GM19099 (cell line): Measurements from ENCODE around the gene LTC4S.

ENCODE experiments used
- POLR2A ChIP-seq: IDR thresholded peaks from 3 replicates; pipeline ENCODE4 v1.6.1; 2011; ENCODE audit warnings: low read depth; ENCODE audit not compliant: insufficient read length; ENCODE audit errors: extremely low read depth

The LTC4S gene

DNA sequence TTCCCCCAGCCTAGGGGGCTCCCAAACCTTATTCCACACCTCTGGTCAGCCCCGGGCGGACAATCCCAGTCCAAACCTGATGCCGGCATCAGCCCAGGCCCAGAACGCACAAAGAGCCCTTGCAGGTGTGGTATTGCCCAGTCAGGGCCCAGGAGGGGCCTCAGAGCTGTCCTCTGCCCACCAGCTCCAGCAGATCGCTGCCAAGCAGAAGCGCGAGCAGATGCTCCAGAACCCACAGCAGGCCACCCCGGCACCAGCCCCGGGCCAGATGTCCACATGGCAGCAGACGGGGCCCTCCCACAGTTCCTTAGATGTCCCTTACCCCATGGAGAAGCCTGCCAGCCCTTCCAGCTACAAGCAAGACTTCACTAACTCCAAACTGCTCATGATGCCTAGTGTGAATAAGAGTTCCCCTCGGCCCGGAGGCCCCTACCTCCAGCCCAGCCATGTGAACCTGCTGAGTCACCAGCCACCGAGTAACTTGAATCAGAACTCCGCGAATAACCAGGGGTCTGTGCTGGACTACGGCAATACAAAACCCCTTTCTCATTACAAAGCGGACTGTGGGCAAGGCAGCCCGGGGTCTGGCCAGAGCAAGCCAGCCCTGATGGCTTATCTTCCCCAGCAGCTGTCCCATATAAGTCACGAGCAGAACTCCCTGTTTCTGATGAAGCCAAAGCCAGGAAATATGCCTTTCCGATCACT lies 27.6 kb upstream of the LTC4S start:
- no peak for TF ChIP-seq POLR2A

DNA sequence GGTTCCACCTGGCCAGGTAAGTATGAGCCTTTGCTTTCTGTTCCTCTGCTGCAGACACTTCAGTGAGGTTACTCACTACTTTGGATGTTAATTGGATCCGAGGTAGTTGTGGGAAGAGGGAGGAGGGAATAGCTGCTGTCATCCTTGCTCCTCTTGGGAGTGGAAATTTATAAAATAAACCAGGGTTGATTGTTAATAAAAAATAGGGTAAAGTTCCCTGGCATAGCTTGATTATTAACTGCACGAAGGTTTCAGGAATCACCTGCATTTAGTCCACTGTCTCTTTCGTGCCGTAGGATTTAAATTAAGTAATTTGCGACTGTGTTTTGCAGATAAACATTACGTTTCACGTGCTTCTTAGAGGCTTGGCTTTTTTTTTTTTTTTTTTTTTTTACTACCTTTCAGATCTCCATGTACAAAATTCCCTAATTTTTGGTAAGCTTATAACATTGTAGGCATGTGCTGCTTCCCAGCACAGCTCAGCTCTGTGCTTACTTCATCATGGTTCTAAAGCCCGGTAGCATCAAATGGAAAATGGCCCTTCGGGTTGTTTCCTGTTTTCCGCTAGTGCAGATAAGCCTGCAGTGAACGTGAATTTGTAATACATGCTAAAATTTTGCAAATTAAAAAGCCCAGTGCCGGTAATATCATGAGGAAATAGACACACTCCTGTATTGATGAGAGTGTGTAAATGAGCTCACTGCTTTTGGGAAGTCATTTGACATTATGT lies 26.9 kb upstream of the LTC4S start:
- no peak for TF ChIP-seq POLR2A

DNA sequence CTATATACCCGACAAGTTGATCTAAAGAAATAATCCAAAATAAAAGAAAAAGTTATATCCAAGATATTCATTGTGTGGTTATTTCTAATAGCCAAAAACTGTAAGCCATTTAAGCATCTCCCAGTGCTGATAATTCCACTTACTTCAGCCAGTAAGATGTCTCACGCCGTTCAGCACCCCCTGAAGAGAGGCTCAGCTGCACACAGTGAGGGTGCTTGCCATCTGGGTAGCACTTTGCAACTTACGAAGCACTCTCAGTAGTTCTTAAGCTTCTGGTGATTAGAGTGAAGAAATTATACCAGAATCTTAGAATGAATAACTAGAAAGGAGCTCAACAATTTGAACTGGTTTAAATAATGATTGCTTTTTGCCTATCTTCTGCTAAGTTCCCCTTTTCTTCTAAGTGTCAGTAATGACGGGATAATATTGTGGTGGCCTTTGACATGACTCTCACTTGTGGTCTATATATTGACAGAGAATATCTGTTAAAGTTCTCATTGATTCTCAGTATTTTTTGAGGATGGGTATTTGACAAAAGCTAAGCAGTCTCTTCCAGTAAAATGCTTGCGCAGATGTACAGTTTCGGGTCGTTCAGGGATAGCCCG lies 26.2 kb upstream of the LTC4S start:
- no peak for TF ChIP-seq POLR2A

DNA sequence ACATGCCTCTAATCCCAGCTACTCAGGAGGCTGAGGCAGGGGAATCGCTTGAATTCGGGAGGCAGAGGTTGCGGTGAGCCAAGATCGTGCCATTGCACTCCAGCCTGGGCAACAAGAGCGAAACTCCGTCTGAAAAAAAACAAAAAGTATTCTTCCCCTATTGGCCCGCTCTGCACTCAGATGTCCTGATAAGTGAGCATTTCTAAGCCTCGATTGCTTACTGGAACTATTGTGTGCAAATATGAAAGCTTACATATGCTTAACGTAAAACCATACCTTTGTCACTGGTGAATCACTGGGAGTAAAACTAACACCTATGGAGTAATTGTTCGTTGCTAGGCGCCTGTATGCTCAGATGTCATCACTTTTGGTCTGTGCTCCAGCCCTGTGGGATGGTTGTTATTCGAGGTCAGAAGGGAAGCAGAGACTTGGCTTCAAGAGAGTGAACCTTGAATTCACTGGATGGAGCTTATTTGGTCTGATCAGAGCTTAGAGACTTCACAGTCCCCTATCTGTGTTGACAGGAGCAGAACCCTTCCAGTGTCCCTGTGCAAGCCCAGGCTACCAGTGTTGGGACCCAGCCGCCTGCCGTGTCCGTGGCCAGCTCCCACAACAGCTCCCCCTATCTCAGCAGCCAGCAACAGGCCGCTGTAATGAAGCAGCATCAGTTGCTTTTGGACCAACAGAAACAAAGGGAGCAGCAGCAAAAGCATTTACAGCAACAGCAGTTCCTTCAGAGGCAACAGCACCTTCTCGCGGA lies 25.3 kb upstream of the LTC4S start:
- TF ChIP-seq POLR2A = no peak

DNA sequence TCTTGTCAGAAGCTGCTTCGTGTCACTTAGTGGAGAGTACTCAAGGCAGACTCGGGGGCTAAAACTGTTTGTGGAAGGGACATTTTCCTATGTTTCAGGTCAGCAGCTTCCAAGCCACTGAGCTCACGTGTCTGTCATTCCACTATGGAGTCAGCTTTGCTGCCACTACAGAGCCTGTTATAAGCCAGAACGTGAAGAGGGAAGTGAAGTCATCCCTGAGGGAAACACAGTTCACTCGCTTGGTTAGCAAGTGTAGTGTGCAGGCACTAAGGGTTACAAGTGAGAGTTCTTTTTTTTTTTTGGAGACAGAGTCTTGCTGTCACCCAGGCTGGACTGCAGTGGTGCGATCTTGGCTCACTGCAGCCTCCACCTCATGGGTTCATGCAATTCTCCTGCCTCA lies 24.5 kb upstream of the LTC4S start:
- TF ChIP-seq POLR2A = no peak

DNA sequence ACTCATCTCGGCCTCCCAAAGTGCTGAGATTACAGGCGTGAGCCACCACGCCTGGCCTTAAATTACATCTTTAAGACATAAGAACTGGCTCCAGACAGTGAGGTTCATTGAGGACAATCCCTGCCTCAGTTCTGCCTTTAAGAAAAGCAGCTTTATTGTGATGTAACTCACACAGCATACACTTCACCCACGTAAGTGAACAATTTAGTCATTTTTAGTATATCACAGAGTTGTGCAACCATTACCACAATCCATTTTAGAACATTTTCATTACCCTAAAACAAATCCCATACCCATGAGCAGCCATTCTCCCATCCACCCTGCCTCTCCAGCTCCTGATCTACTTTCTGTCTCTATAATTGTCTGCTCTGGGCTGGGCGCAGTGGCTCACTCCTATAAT lies 24.0 kb upstream of the LTC4S start:
- TF ChIP-seq POLR2A = no peak

DNA sequence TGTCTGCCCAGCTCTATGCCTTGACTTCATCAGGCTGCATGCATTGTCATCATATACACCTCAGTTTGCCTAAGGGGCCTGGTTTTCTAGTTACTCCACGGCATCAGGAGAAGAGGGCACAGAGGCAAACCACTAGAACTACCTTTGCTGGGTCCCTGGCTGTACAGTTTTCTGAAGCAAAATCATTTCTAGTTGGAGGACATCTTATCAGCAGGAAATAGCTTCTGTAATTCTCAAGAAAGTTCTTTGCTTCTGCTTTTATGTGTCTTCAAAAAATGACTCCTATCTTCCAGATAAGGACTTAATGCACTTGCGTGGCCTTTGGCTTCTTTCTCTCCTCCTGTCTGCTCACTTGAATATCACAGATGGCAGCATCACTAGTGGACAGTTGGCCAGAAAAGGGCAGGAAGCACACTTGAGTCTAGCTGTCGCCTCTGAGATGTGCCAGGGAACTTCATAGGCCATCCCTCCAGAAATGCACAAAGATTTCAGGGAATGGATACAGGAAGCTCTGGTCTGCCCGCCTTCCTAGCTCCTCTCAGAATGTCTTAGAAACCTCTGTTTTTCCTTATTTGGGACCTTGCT lies 22.4 kb upstream of the LTC4S start:
- TF ChIP-seq POLR2A = no peak

DNA sequence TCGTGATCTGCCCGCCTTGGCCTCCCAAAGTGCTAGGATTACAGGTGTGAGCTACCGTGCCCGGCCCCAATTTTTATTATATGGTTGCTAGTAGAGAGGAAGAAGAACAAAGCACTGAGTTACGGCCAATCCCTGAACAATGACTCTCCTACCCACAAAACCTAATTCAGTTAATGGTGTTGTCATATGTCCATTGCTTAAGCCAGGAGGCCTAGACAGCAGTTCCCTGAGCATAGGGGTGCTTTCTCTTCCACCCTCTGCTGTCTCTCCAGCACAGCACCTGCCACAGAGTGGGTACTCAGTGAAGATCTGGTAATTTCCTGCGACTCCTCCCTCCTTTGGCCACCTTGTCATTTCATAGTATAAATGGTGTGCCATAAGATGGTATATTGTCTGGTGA lies 21.4 kb upstream of the LTC4S start:
- no peak for TF ChIP-seq POLR2A

DNA sequence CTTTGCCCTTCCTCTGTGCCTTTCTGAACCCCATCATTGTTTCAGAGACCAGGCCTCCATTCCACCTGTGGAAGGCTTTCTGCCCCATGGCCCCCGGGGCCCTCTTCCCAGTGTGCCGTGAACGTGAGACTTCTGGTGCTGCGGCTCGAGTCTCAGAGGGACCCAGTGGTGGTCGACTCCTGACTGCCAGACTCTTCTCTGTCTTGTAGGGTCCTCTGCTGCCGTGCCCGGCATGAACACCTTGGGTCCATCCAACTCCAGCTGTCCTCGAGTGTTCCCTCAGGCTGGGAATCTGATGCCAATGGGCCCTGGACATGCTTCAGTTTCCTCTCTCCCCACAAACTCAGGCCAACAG lies 20.1 kb upstream of the LTC4S start:
- TF ChIP-seq POLR2A = no peak

DNA sequence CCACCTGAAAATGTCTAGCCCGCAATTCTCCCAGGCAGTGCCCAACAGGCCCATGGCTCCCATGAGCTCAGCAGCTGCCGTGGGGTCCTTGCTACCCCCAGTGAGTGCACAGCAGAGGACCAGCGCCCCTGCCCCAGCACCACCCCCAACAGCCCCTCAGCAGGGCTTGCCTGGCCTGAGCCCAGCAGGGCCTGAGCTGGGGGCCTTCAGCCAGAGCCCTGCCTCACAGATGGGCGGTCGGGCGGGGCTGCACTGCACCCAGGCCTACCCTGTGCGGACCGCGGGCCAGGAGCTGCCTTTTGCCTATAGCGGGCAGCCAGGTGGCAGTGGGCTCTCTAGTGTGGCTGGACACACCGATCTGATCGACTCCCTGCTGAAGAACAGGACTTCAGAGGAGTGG lies 19.3 kb upstream of the LTC4S start:
- no peak for TF ChIP-seq POLR2A

DNA sequence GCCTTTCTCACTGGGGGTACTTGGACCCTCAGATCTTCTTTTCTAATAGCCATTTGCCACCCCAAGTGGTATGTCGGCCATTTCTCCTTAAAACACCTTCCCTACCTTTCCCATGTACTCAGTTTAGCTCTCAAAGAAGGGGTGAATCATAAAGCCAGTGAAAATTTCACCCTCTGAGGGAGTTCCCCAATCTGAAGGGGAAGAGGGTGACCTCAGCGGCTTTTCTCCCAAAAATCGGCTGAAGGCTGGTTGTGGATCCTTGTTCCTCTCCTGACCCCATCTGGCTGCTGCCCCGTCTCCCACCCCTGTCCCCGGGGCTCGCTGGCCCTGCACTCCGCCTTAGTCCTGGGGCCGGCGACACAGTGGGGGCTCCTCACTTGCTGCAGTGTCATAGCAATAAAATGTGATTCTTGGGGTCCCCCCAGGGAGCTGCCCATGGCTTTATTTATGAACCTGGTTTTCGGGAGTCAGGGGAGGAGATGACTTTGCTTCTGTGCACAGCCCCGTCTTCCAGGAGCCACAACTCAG lies 17.3 kb upstream of the LTC4S start:
- TF ChIP-seq POLR2A = no peak

DNA sequence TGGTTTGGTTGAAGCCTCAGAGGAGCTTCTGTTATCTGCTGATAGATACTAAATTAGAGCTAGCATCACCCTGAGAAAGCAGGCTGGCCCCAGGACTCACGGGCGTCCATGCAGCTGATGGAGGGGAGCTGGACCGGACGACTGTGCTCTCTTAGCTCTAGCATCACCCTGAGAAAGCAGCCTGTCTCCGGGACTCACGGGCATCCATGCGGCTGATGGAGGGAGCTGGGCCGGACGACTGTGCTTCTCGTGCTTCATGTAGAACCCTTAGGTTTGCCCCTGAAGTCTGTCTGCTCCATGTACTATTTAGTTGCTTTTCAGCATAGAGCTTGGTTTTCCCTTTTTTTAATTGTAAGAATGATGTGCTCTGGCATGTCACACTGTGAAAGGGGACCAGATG lies 16.3 kb upstream of the LTC4S start:
- no peak for TF ChIP-seq POLR2A

DNA sequence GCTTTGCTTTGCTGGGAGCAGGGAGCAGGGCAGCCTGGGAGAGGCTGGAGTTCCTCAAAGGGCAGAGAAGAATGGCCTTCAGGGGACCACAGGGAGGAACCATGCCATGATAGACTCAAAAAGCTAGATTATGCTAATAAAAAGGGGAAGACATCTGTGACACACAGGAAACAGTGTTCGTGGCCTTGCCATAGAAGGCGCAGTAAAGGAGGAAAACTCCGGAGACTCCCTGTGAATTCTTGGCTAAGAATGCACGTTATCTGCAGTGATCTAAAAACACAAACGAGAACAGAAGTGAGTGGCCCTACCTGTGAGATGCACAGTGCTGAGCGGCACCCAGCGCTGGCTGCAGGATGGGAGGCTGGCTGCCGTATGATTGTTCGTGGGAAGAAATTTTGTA lies 15.9 kb upstream of the LTC4S start:
- TF ChIP-seq POLR2A = no peak

DNA sequence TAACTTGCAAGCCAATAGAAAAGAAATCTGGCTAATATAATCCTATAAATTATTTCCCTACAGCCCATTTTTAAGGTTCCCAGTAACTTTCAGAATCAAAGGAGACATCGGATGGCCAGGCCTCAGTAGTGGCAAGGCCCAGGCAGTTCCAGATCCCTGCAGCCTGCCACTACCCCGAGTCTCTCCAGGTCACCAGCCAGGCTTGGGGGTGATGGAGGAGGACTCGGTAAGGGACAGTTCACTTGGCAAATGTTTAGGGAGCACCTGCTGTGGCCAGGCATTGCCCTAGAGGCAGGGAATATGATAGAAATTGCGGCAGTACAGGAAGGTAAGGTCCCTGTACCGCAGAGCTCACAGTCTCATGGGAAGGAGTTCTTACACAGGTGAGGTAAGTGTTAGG lies 15.2 kb upstream of the LTC4S start:
- no peak for TF ChIP-seq POLR2A

DNA sequence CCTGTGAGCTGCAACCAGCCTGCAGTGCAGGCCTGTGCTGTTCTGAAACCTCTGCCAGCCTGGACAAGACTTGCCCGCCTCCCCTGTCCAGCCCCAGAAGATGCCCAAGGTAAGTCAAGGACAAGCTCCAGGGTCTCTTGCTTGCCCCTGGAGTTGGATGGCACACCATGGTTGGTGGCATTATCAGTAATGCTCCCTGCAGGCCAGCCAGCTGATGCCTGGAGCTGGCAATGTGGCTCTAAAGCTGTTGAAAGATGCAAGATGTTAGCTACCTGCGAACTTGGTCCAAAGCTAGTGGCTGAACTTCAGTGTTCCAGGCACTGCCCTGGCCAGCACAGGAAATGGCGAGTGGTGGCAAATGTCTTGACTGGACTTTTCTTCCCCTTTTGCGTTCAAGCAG lies 14.0 kb upstream of the LTC4S start:
- TF ChIP-seq POLR2A = no peak
